HEK293 (cell line): ENCODE measurements around the gene CACNB2.

Experiments
- CTCF ChIA-PET: fragments of 350-600 bp; formaldehyde crosslinking; extraction: SDS; loops from one replicate; lab custom pipeline; 2021; ENCODE audit warnings: antibody characterized with exemption; lab: Yijun Ruan, JAX
- POLR2A ChIA-PET: fragments of 300-600 bp; formaldehyde crosslinking; extraction: SDS; loops from one replicate; lab custom pipeline; 2020; ENCODE audit warnings: antibody characterized with exemption, inconsistent platforms; lab: Yijun Ruan, JAX
- H3K27ac ChIP-seq: fragments of 200-500 bp; sonication (Bioruptor generic); 2 replicates; pipeline ENCODE4 v1.5.1; 2014; ENCODE audit warnings: low read depth, low read length, control low read depth, inconsistent platforms; ENCODE audit errors: extremely low read depth
- H3K36me3 ChIP-seq, 2 experiments: fragments of 200-500 bp in 1 of 2; sonication (Bioruptor generic) in 1 of 2; 1 replicate in 1 of 2; 2 replicates in 1 of 2; pipeline ENCODE4 v1.5.1; 2014 to 2017; ENCODE audit warnings: inconsistent platforms in 2 of 2, low read length in 2 of 2; ENCODE audit not compliant: control insufficient read depth in 2 of 2, insufficient read depth in 1 of 2
- H3K4me1 ChIP-seq: fragments of 200-500 bp; sonication (Bioruptor generic); 2 replicates; pipeline ENCODE4 v1.5.1; 2014; ENCODE audit warnings: mild to moderate bottlenecking, low read length, inconsistent platforms; ENCODE audit not compliant: control insufficient read depth, insufficient read depth
- H3K4me3 ChIP-seq: 2 replicates; pipeline ENCODE4 v1.5.1; 2011; ENCODE audit warnings: low read depth, mild to moderate bottlenecking, control low read depth, low read length, moderate library complexity
- H3K9me3 ChIP-seq: fragments of 200-500 bp; sonication (Bioruptor generic); 2 replicates; pipeline ENCODE4 v1.5.1; 2014; ENCODE audit warnings: low read depth, low read length, inconsistent platforms; ENCODE audit not compliant: control insufficient read depth, insufficient read depth
- BCL11B ChIP-seq: fragments of 450-650 bp; formaldehyde crosslinking; IDR thresholded peaks from 2 replicates; pipeline ENCODE4 v1.5.1; 2016; ENCODE audit warnings: low read depth, missing biosample characterization, missing genetic modification characterization
- FEZF1 ChIP-seq: fragments of 450-650 bp; formaldehyde crosslinking; IDR thresholded peaks from 2 replicates; pipeline ENCODE4 v1.5.1; 2016; ENCODE audit warnings: missing biosample characterization, missing genetic modification characterization
- GLI4 ChIP-seq: fragments of 450-650 bp; formaldehyde crosslinking; IDR thresholded peaks from 2 replicates; pipeline ENCODE4 v1.5.1; 2016; ENCODE audit warnings: missing biosample characterization, missing genetic modification characterization
- HOXD13 ChIP-seq: sonication (generic); formaldehyde crosslinking; IDR thresholded peaks from 2 replicates; pipeline ENCODE4 v1.8.0; 2022; ENCODE audit warnings: missing genetic modification reagents, borderline replicate concordance
- KLF8 ChIP-seq: fragments of 450-650 bp; formaldehyde crosslinking; IDR thresholded peaks from 2 replicates; pipeline ENCODE4 v1.5.1; 2016; ENCODE audit warnings: missing biosample characterization, missing genetic modification characterization
- PBX3 ChIP-seq: sonication (generic); formaldehyde crosslinking; IDR thresholded peaks from 2 replicates; pipeline ENCODE4 v1.8.1; 2022; ENCODE audit warnings: mild to moderate bottlenecking, moderate library complexity, missing genetic modification reagents
- PRDM1 ChIP-seq: fragments of 450-650 bp; formaldehyde crosslinking; IDR thresholded peaks from 2 replicates; pipeline ENCODE4; 2016; ENCODE audit warnings: missing biosample characterization, missing genetic modification characterization
- ZBTB10 ChIP-seq: fragments of 450-650 bp; formaldehyde crosslinking; IDR thresholded peaks from 2 replicates; pipeline ENCODE4 v1.5.1; 2016; ENCODE audit warnings: missing biosample characterization, missing genetic modification characterization
- ZNF174 ChIP-seq: fragments of 450-650 bp; formaldehyde crosslinking; IDR thresholded peaks from 2 replicates; pipeline ENCODE4 v1.5.0; 2017; ENCODE audit warnings: missing biosample characterization, mild to moderate bottlenecking, missing genetic modification characterization
- ZNF211 ChIP-seq: fragments of 450-650 bp; formaldehyde crosslinking; IDR thresholded peaks from 2 replicates; pipeline ENCODE4 v1.5.1; 2016; ENCODE audit warnings: low read depth, missing biosample characterization, missing genetic modification characterization
- ZNF214 ChIP-seq: fragments of 450-650 bp; formaldehyde crosslinking; IDR thresholded peaks from 2 replicates; pipeline ENCODE4 v1.5.1; 2017; ENCODE audit warnings: missing biosample characterization, mild to moderate bottlenecking, missing genetic modification characterization, borderline replicate concordance
- ZNF37A ChIP-seq: fragments of 450-650 bp; IDR thresholded peaks from 2 replicates; pipeline ENCODE4 v1.5.1; 2018; ENCODE audit warnings: missing biosample characterization, missing genetic modification characterization
- ZNF48 ChIP-seq: fragments of 450-650 bp; formaldehyde crosslinking; IDR thresholded peaks from 2 replicates; pipeline ENCODE4 v1.5.1; 2016; ENCODE audit warnings: missing biosample characterization, missing genetic modification characterization
- ZNF580 ChIP-seq: fragments of 450-650 bp; formaldehyde crosslinking; IDR thresholded peaks from 2 replicates; pipeline ENCODE4 v1.5.1; 2016; ENCODE audit warnings: missing biosample characterization, missing genetic modification characterization
- ZNF626 ChIP-seq: fragments of 450-650 bp; sonication (Bioruptor Pico); formaldehyde crosslinking; IDR thresholded peaks from 2 replicates; pipeline ENCODE4 v1.5.1; 2018; ENCODE audit warnings: missing biosample characterization, missing genetic modification characterization, inconsistent platforms
- ZNF660 ChIP-seq: fragments of 450-650 bp; IDR thresholded peaks from 2 replicates; pipeline ENCODE4 v1.5.1; 2018; ENCODE audit warnings: missing biosample characterization, mild to moderate bottlenecking, missing genetic modification characterization
- ZNF664 ChIP-seq: fragments of 450-650 bp; formaldehyde crosslinking; IDR thresholded peaks from 2 replicates; pipeline ENCODE4 v1.5.1; 2016; ENCODE audit warnings: missing biosample characterization, missing genetic modification characterization
- ZNF677 ChIP-seq: fragments of 450-650 bp; IDR thresholded peaks from 2 replicates; pipeline ENCODE4 v1.5.0; 2018; ENCODE audit warnings: missing biosample characterization, mild to moderate bottlenecking, missing genetic modification characterization, moderate library complexity
- ZNF747 ChIP-seq: fragments of 450-650 bp; formaldehyde crosslinking; IDR thresholded peaks from 2 replicates; pipeline ENCODE4 v1.5.1; 2016; ENCODE audit warnings: missing biosample characterization, missing genetic modification characterization
- ZNF792 ChIP-seq: fragments of 450-650 bp; formaldehyde crosslinking; IDR thresholded peaks from 2 replicates; pipeline ENCODE4 v1.5.1; 2016; ENCODE audit warnings: missing biosample characterization, missing genetic modification characterization
- ZSCAN23 ChIP-seq: fragments of 450-650 bp; formaldehyde crosslinking; IDR thresholded peaks from 2 replicates; pipeline ENCODE4 v1.5.1; 2016; ENCODE audit warnings: missing biosample characterization, missing genetic modification characterization
- TF ChIP-seq, protein P1 (sequence below): fragments of 450-650 bp; formaldehyde crosslinking; IDR thresholded peaks from 2 replicates; pipeline ENCODE4 v1.5.1; 2016; ENCODE audit warnings: missing biosample characterization, missing genetic modification characterization, low read depth
- TF ChIP-seq, protein P2 (sequence below): fragments of 450-650 bp; formaldehyde crosslinking; IDR thresholded peaks from 2 replicates; pipeline ENCODE4 v1.5.1; 2016; ENCODE audit warnings: missing biosample characterization, missing genetic modification characterization

CACNB2 gene

DNA sequence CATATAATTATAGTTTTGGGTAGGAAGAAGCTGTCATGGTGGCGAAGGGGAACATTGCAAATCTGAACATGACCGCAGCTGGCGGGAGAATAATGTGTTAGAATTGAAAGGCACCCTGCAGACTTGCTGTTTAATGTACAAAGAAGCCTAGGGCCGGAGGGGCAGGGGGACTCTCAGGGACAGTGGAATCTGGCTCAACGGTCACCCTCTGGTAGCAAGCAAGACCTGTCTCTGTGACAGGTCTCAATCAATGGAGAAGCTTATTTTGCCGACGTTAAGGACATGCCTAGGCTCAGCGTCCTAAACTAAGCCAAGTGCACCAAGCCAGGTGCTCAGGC is 333.9 kb downstream of the CACNB2 start:
- ChIA-PET CTCF (interaction anchor here (0.6 to 1.7 kb wide), 2 partner anchors 162 to 505 kb away, joined by 3 to 6 read pairs; no protein-coding TSS in a partner anchor), POLR2A (no interaction called here)
- no peak overlapping the region for H3K4me3 ChIP-seq
- TF ChIP-seq HOXD13 (no peak), KLF8 (tag by site-specific recombination) (no peak), ZNF580 (tag by site-specific recombination) (no peak)
- H3K27ac ChIP-seq: no peak overlapping the region
- no peaks in the 10 kb centered on the region for H3K9me3 ChIP-seq
- no peaks in the 10 kb centered on the region for H3K4me1 ChIP-seq
- H3K36me3 ChIP-seq: no peaks in the 10 kb centered on the region

DNA sequence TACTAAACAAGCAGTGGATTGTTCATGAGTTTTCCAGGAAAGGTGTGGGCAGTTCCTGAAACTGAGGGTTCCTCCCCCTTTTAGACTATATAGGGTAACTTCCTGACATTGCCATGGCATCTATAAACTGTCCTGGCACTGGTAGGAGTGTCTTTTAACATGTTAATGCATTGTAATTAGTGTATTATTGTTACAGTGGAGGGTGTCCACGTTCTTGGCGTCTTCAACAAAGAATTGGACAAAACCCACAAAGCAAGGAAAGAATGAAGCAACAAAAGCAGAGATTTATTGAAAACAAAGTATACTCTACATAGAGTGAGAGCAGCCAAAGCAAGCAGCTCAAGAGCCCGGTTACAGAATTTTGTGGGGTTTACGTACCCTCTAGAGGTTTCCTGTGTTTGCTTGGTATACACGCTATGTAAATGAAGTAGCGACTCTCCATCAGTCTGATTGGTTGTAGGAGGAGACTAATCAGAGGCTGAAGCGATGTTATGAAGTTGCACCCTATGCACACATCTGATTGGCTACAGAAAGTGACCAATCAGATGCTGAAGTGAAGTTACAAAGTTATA is 335.9 kb downstream of the CACNB2 start:
- TF ChIP-seq ZNF660 (tag by site-specific recombination) (no peak), FEZF1 (no peak), ZNF664 (tag by site-specific recombination) (no peak), PRDM1 (tag by site-specific recombination) (no peak), ZNF747 (tag by site-specific recombination) (no peak), ZNF37A (no peak), ZNF211 (tag by site-specific recombination) (no peak), ZNF174 (tag by site-specific recombination) (no peak), ZNF214 (tag by site-specific recombination) (no peak), ZNF677 (no peak), ZBTB10 (no peak), ZNF792 (tag by site-specific recombination) (no peak), PBX3 (no peak)
- TF ChIP-seq, protein P1, sequence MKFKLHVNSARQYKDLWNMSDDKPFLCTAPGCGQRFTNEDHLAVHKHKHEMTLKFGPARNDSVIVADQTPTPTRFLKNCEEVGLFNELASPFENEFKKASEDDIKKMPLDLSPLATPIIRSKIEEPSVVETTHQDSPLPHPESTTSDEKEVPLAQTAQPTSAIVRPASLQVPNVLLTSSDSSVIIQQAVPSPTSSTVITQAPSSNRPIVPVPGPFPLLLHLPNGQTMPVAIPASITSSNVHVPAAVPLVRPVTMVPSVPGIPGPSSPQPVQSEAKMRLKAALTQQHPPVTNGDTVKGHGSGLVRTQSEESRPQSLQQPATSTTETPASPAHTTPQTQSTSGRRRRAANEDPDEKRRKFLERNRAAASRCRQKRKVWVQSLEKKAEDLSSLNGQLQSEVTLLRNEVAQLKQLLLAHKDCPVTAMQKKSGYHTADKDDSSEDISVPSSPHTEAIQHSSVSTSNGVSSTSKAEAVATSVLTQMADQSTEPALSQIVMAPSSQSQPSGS (tag by site-specific recombination): no peak
- TF ChIP-seq, all 188 proteins: peak for 0
- H3K27ac ChIP-seq: no peak overlapping the region
- H3K36me3 ChIP-seq: no peaks in the 10 kb centered on the region
- POLR2A ChIA-PET: no interaction called here
- H3K4me3 ChIP-seq: no peak overlapping the region
- H3K9me3 ChIP-seq: no peaks in the 10 kb centered on the region
- no peaks in the 10 kb centered on the region for H3K4me1 ChIP-seq
- CTCF ChIA-PET: no interaction called here

DNA sequence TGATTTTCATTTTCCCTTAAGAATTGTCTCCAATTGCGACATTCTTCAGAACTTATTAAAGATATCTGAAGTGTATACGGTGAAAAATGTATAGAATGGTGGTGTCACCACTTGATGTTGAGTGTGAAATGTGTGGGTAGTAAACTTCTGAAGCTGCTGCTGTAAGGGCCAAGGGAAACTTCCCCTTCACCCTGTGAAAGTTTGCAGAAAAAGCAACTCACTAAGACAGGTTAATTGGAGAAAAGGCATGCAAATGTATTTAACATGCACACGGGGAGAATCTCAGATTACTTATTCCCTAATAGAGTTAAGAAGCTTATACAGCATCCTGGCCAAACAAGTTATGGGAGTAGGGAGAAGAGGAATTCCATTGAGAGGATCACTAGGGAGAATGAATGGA is 338.1 kb downstream of the CACNB2 start:
- no peaks in the 10 kb centered on the region for H3K4me1 ChIP-seq
- CTCF ChIA-PET: no interaction called here
- no peak overlapping the region for H3K4me3 ChIP-seq
- H3K36me3 ChIP-seq: no peaks in the 10 kb centered on the region
- H3K9me3 ChIP-seq: no peaks in the 10 kb centered on the region
- POLR2A ChIA-PET: no interaction called here
- no peak overlapping the region for H3K27ac ChIP-seq
- no peak for TF ChIP-seq GLI4 (tag by site-specific recombination)
- no peak for TF ChIP-seq BCL11B
- TF ChIP-seq, protein P2, sequence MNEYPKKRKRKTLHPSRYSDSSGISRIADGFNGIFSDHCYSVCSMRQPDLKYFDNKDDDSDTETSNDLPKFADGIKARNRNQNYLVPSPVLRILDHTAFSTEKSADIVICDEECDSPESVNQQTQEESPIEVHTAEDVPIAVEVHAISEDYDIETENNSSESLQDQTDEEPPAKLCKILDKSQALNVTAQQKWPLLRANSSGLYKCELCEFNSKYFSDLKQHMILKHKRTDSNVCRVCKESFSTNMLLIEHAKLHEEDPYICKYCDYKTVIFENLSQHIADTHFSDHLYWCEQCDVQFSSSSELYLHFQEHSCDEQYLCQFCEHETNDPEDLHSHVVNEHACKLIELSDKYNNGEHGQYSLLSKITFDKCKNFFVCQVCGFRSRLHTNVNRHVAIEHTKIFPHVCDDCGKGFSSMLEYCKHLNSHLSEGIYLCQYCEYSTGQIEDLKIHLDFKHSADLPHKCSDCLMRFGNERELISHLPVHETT (tag by site-specific recombination): no peak
- TF ChIP-seq HOXD13: no peak
- TF ChIP-seq ZBTB10: no peak
- no peak for TF ChIP-seq ZNF214 (tag by site-specific recombination)
- TF ChIP-seq ZNF48 (tag by site-specific recombination): no peak
- TF ChIP-seq ZNF626 (tag by site-specific recombination): no peak
- TF ChIP-seq ZSCAN23 (tag by site-specific recombination): no peak
